GM21381 (cell line): Measurements from ENCODE around the gene CPAMD8.
"Not testable (repeated sequence)": the region's sequence is repeated elsewhere in the genome, so short reads cannot be mapped to it uniquely, and the experiment has no call there.

ENCODE experiments used
- ATAC-seq: cut with Tn5 transposase; IDR thresholded peaks from one replicate; pipeline ENCODE4 v1.9.1; 2021; ENCODE audit warnings: mild to moderate bottlenecking, moderate library complexity; ENCODE audit not compliant: unreplicated experiment

The CPAMD8 gene

DNA sequence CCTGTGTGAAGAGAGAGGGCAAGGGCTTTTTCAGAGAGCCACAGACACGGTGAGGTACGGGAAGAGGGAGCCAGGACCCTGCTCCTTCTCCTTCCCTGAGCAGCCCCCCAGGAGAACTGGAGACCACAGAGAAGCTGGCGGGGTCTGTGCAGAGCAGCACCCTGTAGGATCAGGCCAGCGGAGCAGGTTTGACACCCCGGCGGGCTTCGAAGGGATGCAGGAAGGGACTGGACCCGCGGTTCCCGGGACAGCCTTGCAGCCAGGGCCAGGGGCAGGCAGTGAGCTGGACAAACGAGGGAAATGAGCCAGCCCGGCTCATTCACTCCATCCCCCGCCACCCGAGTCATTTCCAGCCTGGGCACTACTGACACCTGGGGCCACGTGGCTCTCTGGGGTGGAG is 22.2 kb downstream of the CPAMD8 start:
- no peak for ATAC-seq

DNA sequence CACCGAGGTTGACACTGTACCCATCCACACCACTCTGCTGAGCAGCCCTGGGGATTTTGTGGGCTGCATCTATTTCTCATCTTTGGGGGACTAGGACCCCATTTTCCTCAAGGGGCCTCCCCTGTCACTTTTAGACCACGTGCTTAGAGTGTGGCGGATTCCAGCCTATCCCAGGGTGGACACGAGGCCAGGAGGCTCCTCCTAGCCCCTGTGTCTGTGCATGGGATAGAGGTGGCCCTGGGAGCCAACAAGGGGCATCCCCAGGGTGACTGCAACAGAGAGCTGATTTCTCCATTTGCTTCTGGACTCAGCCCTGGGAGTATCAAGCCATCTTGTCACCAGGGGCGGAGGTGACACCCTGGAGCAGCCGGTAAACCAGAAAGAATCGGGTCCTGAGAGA is 24.2 kb downstream of the CPAMD8 start:
- no peak for ATAC-seq

DNA sequence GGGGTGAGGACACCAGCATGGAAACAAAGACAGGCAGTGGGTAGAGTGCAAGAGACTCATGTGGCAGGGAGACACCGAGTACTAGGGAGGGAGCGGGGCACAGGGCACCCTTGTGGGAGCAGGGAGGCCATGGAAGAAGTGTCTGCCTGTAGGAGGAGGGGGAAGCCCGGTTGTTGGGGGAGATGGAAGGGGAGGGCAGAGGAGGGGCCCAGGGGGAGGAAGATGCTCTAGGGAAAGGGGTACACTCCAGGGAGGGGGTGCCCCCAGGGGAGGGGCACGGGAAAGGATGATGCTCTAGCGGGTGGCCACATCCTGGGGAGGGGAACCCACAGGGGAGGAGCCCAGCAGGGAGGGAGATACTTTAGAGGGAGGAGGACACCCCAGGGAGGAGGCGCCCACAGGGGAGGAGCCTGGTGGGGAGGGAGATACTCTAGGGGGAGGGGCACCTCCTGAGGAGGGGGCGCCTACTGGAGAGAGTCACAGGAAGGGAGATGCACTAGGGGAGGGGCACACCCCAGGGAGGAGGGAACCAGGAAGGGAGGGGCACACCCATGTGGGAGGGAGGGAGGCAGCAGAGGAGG is 24.9 kb downstream of the CPAMD8 start:
- no peak for ATAC-seq

DNA sequence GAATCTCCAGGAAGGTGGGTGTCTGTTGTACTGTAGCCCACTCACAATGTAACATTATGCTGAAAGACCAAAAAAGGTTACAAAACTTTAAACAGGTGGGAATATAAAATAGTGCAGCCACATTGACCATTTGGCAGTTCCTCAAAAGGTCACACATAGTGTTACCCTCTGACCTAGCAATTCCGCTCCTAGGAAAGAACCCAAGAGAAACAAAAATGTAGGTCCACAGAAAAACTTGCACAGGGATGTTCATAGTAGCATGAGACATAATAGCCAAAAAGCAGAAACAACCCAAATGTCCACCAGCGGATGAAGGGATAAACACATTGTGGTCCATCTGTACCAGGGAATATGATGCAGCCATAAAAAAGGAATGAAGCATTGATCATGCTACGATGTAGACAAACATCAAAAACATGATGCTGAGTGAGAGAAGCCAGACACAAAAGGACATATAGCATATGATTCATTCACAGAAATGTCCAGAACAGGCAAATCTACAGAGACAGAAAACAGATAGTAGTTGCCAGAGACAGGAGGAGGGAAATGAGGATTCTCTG is 27.9 kb downstream of the CPAMD8 start:
- ATAC-seq = no peak

DNA sequence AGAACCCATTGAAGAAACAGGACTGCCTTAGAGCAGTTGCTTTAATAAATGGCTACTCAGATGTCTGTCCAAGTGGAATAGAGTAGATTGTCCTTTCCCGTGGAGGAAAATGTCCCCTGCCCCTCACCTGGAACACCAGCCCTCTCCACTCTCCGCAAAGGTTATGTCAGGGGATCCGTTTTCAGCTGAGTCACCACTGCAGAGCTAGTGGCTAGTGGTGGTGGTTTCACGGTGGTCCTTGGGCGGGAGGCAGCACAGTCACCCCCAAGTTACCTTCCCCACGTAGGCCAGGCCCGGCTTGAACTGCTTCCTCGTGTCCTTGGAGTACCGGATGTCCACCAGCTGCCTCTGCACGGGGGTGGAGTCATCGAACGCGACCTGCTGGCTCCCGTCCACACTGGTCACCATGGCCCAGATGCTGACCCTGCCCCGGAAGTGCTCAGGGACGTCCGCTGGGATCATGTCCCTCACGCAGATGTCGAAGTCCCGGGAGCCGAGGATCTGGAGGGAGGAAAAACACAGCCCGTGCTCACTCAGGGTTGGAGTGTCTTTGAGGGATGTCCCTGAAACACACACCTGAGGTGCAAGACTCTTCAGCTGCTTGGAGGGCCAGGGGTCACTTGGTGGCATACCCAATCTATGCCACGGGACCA is 29.6 kb downstream of the CPAMD8 start:
- ATAC-seq = not testable (repeated sequence)

DNA sequence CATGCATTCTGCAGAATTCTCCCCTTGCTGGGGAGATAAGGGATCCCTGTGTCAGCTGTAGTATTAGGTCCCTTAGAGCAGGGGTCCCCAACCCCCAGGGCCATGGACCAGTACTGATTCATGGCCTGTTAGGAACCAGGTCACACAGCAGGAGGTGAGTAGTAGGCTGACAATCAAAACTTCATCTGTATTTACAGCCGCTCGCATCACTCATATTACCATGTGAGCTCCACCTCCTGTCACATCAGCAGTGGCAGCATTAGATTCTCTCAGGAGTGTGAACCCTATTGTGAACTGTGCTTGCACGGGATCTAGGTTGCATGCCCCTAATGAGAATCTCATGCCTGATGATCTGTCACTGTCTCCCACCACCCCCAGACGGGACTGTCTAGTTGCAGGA is 37.9 kb downstream of the CPAMD8 start:
- no peak for ATAC-seq

DNA sequence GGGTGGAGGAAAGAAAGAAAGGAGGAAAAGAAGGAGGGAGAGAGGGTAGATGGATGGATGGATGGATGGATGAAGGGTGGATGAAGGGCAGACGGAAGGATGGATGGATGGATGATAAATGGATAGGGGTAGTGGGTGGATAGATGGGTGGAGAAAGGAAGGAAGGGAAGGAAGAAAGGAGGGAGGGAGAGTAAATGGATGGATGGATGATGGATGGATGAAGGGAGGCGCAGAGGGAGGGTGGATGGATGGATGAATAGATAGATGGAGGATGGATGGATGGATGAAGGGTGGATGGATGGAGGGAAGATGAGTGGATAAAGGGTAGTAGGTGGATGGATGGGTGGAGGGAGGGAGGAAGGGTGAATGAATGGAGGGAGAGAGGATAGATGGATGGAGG is 41.2 kb downstream of the CPAMD8 start:
- no peak for ATAC-seq

DNA sequence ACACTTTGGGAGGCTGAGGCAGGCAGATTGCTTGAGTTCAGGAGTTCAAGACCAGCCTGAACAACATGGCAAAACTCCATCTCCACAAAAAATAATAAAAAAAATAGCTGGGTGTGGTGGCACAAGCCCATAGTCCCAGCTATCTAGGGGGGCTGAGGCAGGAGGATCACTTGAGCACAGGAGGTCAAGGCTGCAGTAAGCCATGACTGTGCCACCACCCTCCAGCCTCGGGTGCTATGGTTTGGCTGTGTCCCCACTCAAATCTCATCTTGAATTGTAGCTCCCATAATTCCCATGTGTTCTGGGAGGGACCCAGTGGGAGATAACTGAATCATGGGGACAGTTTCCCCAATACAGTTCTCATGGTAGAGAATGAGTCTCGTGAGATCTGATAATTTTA is 44.0 kb downstream of the CPAMD8 start:
- not testable (repeated sequence) for ATAC-seq

DNA sequence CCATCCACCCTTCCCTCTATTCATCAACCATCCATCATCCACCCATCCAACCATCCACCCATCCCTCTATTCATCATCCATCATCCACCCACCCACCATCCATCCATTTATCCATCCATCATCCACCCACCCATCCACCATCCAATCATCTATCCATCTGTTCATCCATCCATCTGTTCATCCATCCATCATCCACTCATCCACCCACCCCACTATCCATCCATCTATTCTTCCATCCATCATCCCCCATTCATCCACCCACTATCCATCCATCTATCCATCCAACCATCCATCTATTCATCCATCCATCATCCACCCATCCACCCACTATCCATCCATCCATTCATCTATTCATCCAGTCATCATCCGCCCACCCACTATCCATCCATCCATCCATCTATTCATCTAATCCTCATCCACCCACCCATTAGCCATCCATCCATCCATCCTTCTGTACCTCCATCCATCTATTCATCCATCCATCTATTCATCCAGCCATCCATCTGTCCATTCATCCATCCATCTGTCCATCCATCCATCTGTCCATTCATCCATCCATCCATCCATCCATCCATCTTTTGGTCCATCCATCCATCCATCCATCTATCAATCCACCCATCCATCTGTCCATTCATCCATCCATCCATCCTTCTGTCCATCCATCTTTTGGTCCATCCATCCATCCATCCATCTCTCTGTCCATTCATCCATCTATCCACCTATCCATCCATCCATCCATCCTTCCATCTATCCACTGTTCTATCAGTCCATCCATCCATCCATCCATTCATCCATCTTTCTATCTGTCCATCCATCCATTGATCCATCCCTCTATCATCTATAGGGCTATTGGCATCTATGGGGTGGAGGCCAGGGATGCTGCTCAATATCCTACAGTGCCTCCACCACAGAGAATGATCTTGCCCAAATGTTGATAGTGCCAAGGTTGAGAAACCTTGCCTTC is 47.5 kb downstream of the CPAMD8 start:
- no peak for ATAC-seq

DNA sequence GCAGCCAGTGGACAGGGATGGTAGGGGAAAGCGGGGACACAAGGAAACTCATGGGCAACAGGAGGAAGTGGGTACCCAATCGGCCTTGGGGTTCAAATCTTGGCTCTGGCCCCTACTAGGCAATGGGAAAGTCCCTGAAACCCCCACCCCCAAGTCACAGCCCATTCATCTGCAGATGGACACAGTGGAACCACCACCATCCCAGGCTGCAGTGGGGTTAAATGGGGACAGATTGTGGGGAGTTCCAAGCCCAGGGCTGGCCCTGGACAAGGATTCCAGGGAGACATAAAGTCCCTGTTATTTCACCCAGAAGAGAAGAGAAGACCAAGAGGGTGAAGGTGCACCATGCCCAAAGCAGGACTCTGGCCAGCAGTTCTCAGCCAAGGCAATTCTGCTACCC is 48.5 kb downstream of the CPAMD8 start:
- no peak for ATAC-seq

DNA sequence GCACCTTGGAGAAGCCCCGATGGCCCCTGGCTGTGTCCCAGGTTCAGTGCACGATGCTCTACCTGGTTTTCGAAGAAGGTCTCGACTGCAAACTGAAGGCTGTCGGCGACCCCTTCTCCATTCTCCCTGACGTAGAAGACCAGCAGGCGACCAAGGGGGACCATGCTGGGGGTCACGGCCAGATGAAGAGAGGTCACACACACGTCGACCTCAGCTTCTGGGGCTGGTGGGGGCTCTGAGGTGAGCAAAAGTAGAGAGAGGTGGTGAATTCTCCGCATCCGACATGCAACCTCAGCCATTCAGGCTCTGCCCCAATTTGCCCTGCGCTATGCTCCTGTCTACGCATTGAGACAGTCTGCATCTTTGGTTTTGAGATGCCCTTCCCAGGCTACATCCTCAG is 49.3 kb downstream of the CPAMD8 start:
- ATAC-seq = no peak

DNA sequence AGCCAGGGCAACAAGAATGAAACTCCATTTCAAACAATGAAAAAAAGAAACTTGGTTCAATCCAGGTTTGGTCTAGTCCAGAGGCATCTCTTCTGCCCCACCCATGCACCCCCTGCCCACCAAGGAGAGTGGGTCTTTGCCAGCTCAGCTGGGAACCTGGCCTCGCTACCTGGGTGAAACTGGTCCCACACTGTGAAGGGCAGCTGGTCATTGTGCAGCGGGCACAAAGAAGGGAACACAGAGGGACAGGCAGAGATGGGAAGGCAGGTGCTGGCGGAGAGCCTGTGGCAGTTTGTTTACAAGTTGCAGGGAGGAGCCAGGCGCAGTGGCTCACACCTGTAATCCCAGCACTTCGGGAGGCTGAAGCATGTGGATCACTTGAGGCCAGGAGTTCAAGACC is 50.2 kb downstream of the CPAMD8 start:
- ATAC-seq = no peak

DNA sequence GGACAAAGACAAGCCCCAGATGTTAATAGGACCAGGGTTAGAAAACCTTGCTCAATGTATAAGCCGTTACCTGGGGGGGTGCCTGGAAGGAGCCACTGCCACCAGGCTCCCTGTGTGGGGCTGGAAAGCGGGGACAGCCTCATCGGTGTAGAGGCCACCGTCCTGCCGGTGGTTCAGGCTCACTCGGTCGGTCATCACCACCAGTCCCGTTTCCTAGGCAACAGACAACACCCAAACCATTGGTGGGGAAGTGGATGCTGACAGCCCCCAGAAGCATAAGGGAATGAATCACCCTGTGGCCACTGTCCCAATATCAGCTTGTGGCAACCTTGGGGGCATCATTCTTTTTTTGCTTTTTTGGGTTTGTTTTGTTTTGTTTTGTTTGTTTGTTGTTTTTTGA is 55.8 kb downstream of the CPAMD8 start:
- ATAC-seq = no peak

DNA sequence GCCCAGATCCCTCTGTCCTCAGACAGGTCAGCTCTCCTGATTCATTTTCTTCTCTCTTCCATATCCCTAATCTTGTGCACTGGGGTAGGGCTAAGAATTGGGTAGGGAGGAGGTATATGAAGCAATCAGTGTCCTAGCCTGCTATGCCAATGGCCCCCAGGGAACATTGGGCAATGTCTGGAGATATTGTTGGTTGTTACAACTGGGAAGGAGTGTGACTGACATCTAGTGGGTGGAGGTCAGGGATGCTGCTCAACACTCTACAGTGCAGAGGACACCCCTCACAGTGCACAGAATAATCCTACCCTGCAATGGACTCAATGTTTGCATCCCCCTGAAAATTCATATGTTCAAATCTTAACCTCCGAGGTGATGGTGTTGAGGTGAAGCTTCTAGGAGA is 57.5 kb downstream of the CPAMD8 start:
- no peak for ATAC-seq

DNA sequence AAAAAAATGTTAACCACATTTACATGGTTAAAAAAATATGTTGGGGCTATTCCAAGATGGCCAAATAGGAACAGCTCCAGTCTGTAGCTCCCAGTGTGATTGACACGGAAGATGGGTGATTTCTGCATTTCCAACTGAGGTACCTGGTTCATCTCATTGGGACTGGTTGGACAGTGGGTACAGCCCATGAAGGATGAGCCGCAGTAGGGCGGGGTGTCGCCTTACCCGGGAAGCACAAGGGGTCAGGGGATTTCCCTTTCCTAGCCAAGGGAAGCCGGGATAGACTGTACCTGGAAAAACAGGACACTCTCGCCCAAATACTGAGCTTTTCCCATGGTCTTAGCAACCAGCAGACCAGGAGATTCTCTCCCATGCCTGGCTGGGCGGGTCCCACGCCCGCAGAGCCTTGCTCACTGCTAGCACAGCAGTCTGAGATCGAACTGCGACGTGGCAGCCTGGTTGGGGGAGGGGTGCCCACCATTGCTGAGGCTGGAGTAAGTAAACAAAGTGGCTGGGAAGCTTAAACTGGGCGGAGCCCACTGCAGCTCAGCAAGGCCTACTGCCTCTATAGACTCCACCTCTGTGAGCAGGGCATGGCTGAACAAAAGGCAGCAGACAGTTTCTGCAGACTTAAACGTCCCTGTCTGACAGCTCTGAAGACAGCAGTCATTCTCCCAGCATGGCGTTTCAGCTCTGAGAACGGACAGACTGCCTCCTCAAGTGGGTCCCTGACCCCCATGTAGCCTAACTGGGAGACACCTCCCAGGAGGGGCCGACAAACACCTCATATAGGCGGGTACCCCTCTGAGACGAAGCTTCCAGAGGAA is 65.4 kb downstream of the CPAMD8 start:
- ATAC-seq = not testable (repeated sequence)

DNA sequence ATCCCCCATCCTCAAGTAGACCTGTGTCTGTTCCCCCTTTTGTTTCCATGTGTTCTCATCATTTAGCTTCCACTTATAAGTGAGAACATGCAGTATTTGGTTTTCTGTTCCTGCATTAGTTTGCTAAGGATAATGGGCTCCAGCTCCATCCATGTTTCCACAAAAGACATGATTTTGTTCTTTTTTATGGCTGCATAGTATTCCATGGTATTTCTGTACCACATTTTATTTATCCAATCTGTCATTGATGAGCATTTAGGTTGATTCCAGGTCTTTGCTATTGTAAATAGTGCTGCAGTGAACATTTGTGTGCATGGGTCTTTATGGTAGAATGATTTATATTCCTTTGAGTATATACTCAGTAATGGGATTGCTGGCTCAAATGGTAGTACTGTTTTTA is 68.3 kb downstream of the CPAMD8 start:
- ATAC-seq = not testable (repeated sequence)

DNA sequence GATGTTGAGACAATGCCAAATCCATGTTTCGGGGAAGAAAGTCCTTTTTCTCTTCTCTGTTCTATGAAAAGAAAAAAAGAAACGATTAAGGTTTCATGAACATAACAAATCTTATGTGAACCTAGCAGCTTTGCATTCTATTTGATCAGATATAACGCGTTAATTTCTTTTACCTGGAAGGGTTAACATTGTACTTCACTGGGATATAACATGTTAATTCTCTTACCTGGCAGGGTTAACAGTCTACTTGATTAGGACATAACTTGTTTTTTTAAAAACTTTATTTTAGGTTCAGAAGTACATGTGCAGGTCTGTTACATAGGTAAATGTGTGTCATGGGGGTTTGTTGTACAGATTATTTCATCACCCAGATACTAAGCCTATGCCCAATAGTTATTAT is 68.8 kb downstream of the CPAMD8 start:
- no peak for ATAC-seq

DNA sequence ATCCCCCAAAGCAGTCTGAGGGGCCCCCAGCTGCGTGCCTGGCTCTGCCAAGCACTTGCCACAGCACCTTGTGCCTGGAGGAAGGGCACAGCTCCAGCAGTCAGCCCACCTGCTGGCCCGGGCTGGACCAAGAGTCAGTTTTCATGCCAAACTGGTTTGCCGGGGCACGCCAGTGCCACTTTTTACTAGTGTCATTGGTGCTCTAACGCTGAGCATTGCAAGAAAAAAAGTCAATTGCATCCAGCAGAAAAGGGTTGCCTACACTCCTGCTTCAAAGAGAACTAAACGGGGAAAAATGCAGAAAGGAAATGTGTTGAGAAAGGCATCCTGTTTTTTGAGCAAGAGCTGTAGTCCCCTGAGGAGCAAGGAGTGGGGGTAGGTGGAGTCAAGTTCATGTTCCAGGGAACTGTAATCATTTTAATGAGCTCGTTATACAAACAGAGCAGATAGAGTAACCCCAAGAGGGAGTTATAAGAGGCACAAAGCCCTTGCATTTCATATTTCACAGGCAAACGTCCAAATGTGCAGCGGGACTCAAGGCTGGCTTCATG is 69.4 kb downstream of the CPAMD8 start:
- no peak for ATAC-seq

DNA sequence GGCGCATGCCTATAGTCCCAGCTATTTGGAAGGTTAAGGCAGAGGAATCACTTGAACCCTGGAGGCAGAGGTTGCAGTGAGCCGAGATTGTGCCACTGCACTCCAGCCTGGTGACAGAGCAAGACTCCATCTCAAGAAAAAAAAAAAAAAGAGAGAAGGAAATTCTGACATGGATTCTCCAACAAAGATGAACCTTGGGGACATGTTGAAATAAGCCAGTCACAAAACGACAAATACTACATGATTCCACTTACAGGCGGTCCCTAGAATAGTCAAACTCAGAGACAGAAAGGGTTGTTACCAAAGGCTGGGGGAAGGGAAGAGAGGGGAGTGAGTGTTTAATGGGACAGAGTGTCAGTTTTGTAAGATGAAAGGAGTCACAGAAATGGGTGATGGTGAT is 71.4 kb downstream of the CPAMD8 start:
- ATAC-seq = no peak

DNA sequence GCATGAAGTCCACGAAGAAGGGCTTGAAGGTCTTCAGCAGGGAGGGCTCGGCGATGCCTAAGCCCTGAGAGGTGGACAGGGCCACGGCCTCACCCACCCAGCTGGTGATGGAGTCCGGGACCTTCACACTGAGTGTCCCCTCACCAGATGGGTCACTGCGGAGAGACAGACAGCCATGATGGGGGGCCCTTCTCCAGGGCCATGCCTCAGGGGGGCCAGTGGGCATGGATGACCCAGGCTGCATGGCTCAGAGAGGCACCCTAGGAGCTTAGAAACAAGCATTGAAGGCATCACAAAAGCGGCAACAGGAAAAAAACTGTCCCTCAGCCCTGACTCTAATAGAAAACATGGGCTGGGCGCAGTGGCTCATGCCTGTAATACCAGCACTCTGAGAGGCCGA is 74.6 kb downstream of the CPAMD8 start:
- no peak for ATAC-seq
